ENCODE measurements around the gene KIF4B.

GRCh38 chr5:154995679-154996078 is 17.9 kb upstream of the KIF4B start:
- TF ChIP-seq, protein P1, sequence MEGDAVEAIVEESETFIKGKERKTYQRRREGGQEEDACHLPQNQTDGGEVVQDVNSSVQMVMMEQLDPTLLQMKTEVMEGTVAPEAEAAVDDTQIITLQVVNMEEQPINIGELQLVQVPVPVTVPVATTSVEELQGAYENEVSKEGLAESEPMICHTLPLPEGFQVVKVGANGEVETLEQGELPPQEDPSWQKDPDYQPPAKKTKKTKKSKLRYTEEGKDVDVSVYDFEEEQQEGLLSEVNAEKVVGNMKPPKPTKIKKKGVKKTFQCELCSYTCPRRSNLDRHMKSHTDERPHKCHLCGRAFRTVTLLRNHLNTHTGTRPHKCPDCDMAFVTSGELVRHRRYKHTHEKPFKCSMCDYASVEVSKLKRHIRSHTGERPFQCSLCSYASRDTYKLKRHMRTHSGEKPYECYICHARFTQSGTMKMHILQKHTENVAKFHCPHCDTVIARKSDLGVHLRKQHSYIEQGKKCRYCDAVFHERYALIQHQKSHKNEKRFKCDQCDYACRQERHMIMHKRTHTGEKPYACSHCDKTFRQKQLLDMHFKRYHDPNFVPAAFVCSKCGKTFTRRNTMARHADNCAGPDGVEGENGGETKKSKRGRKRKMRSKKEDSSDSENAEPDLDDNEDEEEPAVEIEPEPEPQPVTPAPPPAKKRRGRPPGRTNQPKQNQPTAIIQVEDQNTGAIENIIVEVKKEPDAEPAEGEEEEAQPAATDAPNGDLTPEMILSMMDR (IDR thresholded peaks at IDR 0.05; ENCODE audit: low read depth, low read length), result peak; percentile 61
- TF ChIP-seq EZH2phosphoT487 (IDR thresholded peaks at IDR 0.05; ENCODE audit: low read depth), result no peak

Data from OCI-LY3 (cell line).